Measurements from ENCODE around the gene FGFR3.
A peak's percentile ranks its signal among the peaks of the same experiment; 100 is the strongest.

Gene FGFR3

GRCh38 chr4:1766106-1767060, 26.7 kb upstream of the FGFR3 start:
- ChIA-PET CTCF (interaction anchor here (1.0 to 1.6 kb wide), 3 partner anchors 11 to 43 kb away, joined by 3 to 5 read pairs (median 3); no protein-coding TSS in a partner anchor), POLR2A (no interaction called here)
- no peak for TF ChIP-seq CTCF (IDR thresholded peaks at IDR 0.05; ENCODE audit: insufficient read depth, low read length, missing control alignments)
- peak overlapping the region; percentile 18; the same call in 1 of the 2 replicates for H3K4me3 ChIP-seq (ENCODE audit: low read depth, low read length)
- DNase-seq (ENCODE audit: low read depth, low spot score), result no peak

GRCh38 chr4:1767061-1767769, 25.9 kb upstream of the FGFR3 start:
- ChIA-PET POLR2A (no interaction called here), CTCF (interaction anchor here (0.6 to 1.6 kb wide), 11 partner anchors 10 to 132 kb away, joined by 3 to 7 read pairs (median 4); partner anchors contain the start of gene FAM53A)
- TF ChIP-seq CTCF (IDR thresholded peaks at IDR 0.05; ENCODE audit: insufficient read depth, low read length, missing control alignments), result no peak
- no peak for DNase-seq (ENCODE audit: low read depth, low spot score)
- peak overlapping the region; percentile 45 for H3K4me3 ChIP-seq (ENCODE audit: low read depth, low read length)

- ChIA-PET CTCF (interaction anchor here (0.6 to 1.6 kb wide), 12 partner anchors 10 to 131 kb away, joined by 3 to 7 read pairs (median 4); partner anchors contain the start of gene FAM53A), POLR2A (interaction anchor here (0.6 kb wide), 1 partner anchor 14 kb away, joined by 3 read pairs; no protein-coding TSS in a partner anchor)
- peak overlapping the region; percentile 45 for H3K4me3 ChIP-seq (ENCODE audit: low read depth, low read length)
- DNase-seq (ENCODE audit: low read depth, low spot score), result no peak
- TF ChIP-seq CTCF (IDR thresholded peaks at IDR 0.05; ENCODE audit: insufficient read depth, low read length, missing control alignments), result peak; percentile 69
Observed at GRCh38 chr4:1767770-1768366, 25.2 kb upstream of the FGFR3 start.

GRCh38 chr4:1768367-1769034, 24.6 kb upstream of the FGFR3 start:
- H3K4me3 ChIP-seq (ENCODE audit: low read depth, low read length), result no peak overlapping the region

GRCh38 chr4:1769692-1770091, 23.4 kb upstream of the FGFR3 start:
- no peak overlapping the region for H3K4me3 ChIP-seq (ENCODE audit: low read depth, low read length)
- ChIA-PET POLR2A (no interaction called here), CTCF (interaction anchor here (0.6 kb wide), 1 partner anchor 231 kb away, joined by 3 read pairs; no protein-coding TSS in a partner anchor)
- DNase-seq (ENCODE audit: low read depth, low spot score), result no peak
- TF ChIP-seq CTCF (IDR thresholded peaks at IDR 0.05; ENCODE audit: insufficient read depth, low read length, missing control alignments), result no peak

More at GRCh38 chr4:1768367-1769034, 24.6 kb upstream of the FGFR3 start:
- TF ChIP-seq CTCF (IDR thresholded peaks at IDR 0.05; ENCODE audit: insufficient read depth, low read length, missing control alignments), result no peak
- no peak for DNase-seq (ENCODE audit: low read depth, low spot score)
- ChIA-PET POLR2A (interaction anchor here (0.6 kb wide), 1 partner anchor 13 kb away, joined by 3 read pairs; no protein-coding TSS in a partner anchor), CTCF (interaction anchor here (0.9 to 1.6 kb wide), 11 partner anchors 9 to 130 kb away, joined by 3 to 7 read pairs (median 4); no protein-coding TSS in a partner anchor)

Measured in AG04449 (cell line).